ENCODE data around the gene GJC2.

DNA sequence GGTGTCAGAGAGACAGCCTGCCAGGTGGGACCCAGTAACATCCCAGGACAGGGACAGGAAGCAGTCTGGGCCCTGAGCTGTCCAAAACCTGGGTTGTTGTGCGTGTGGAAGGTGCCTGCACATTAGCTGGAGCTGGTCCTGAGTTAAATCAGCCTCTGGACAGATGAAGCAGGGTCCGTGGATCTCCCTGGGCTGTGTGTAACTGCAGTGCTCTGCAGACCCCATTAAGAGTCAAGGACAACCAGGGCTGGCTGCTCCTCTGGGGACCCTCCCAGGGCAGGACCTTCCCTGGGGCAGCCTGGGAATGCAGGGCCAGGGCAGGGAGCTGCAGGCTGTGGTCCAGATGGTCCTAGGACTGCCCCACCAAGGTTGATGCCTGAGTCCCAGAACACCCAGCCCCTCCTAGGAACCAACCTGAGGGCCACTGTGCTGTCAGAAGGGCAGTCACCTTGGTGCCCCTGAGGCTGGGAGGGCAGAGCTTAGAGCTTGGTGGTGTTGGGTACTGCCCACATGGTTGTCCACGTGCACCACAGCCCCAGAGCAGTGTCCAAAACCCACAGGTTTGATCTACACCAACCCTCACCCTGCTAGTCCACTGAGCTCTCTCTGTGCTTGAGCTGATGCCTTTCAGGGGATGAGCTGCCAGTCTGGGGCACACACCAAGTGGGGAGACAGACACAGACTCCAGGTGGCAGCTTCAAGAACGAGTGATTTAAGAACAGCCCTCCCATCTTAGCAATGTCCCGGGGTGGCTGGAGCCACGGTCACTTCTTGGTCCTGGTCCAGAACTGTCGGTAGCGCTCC is 43.5 kb upstream of the GJC2 start:
- TF ChIP-seq, protein P1, sequence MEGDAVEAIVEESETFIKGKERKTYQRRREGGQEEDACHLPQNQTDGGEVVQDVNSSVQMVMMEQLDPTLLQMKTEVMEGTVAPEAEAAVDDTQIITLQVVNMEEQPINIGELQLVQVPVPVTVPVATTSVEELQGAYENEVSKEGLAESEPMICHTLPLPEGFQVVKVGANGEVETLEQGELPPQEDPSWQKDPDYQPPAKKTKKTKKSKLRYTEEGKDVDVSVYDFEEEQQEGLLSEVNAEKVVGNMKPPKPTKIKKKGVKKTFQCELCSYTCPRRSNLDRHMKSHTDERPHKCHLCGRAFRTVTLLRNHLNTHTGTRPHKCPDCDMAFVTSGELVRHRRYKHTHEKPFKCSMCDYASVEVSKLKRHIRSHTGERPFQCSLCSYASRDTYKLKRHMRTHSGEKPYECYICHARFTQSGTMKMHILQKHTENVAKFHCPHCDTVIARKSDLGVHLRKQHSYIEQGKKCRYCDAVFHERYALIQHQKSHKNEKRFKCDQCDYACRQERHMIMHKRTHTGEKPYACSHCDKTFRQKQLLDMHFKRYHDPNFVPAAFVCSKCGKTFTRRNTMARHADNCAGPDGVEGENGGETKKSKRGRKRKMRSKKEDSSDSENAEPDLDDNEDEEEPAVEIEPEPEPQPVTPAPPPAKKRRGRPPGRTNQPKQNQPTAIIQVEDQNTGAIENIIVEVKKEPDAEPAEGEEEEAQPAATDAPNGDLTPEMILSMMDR (IDR thresholded peaks at IDR 0.05; ENCODE audit: poor library complexity, severe bottlenecking), result no peak
- TF ChIP-seq POLR2AphosphoS5 (IDR thresholded peaks at IDR 0.05) (no peak), EZH2 (IDR thresholded peaks at IDR 0.05; ENCODE audit: borderline replicate concordance, insufficient read depth, low read length, poor library complexity, severe bottlenecking) (no peak), MXI1 (conservative IDR thresholded peaks at IDR 0.05; ENCODE audit: poor library complexity, severe bottlenecking) (no peak), RAD21 (conservative IDR thresholded peaks at IDR 0.05) (no peak), SMC3 (conservative IDR thresholded peaks at IDR 0.05; ENCODE audit: poor library complexity) (no peak), EP300 (conservative IDR thresholded peaks at IDR 0.05; ENCODE audit: poor library complexity, severe bottlenecking) (no peak)

Data from neural cell (in vitro differentiated cells).